Left kidney (tissue), 2 donors: ENCODE measurements around the gene HNRNPUL1. TPM values are rescaled to one million over a fixed set of nuclear protein-coding genes. Genes with fewer than 3 reads are reported as not detected.

Experiments
- DNase-seq: peaks from one replicate; pipeline ENCODE4 v3.0.0-alpha.2; 2013
- polyA plus RNA-seq: library from polyadenylated mRNA; unstranded; fragments of 120-200 nt; gene quantifications from one replicate; pipeline ENCODE4 v1.2.1, GENCODE V29; 2013; ENCODE audit not compliant: insufficient read length

The HNRNPUL1 gene
- polyA plus RNA-seq, 1 donor = 214 TPM

DNA sequence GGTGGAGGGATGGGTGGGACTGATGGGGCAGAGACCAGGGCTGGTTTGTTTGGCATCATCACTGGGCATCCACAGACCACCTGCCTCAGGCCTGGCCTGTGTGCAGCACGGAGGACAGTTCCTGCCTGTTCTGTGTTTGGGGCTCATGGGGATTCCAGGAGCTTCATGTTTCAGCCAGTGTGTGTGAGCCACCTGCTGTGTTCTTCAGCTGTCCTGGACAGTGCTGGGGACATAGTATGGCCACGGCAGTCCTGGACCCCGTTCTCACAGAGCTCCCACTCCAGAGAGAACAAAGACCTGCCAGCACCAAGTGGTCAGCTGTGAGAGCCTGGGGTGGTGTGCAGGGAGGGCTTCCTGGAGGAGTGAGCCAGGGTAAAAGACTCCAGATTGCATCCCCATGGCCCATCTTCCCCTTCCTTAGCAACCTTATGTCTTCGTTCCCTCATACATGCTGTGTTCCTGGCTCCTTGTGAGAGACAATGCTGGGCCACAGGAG, 43.8 kb downstream of the HNRNPUL1 start:
- no peak for DNase-seq

DNA sequence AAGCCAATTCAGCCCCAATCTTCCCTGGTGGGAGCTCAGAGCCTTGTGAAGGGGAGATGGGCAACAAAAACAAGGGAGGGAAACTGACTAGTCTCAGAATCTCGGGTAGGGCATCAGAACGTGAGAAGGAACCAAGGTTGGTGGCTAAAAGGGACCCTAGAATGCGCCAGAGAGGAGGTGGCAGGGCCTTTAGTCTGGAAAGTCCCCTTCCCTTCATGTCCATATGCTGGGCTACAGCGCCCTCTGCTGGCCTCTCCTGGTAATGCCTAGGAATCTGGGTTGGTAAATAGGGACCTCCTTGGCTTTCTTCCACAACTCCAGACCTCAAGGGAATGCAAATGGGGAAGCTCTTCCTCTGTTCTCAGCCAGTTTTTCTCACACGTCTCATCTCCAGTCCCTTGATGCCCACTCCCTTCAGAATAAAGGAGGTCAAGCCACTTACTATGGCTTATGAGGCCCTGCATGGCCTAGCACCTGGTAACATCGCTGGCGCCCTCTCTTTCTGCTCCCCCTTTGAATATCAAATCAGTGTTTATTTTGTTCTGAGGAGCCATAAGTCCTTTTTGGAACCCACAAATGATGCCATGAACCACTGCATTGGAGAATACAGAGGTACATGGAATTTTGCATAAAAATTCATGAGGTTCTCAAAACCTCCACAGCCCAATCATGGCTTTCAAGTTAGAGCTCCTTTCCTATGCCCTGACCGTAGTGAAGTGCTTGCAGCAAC, 44.4 kb downstream of the HNRNPUL1 start:
- DNase-seq = peak; percentile 92

DNA sequence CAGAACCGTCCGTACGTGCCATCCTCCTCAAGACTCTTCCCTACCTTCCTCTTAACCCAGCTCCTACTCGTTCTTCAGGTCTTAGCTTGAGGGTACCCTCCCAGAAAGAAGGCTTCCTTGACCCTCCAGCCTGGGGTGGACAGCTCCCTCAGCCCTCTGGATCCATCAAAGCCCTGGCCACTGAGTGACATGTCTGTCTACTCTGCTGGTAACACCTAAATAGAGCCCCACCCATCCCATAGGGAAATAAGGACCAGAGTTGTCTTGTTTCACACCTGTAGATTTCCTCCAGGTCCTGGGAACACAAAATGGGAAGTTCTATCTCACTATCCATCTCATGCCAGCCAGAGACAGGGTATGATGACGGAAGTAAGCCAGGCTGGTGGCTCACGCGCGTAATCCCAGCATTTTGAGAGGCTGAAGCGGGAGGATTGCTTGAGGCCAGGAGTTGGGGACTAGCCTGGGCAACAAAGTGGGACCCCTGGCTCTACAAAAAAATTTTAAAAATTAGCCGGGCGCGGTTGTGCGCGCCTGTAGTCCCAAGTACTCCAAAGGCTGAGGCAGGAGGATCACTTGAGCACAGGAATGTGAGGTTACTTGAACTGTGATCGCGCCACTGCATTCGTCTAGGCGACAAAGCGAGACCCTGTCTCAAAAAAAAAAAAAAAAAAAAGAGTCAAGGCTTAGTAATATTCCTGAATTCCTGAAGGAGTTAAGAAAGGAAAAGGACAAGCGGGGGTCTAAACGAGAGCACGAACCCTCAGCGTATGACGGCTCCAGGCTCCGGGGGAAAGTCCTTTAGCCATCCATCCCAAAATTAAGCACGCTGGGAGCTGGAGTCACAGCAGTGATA, 45.2 kb downstream of the HNRNPUL1 start:
- no peak for DNase-seq

DNA sequence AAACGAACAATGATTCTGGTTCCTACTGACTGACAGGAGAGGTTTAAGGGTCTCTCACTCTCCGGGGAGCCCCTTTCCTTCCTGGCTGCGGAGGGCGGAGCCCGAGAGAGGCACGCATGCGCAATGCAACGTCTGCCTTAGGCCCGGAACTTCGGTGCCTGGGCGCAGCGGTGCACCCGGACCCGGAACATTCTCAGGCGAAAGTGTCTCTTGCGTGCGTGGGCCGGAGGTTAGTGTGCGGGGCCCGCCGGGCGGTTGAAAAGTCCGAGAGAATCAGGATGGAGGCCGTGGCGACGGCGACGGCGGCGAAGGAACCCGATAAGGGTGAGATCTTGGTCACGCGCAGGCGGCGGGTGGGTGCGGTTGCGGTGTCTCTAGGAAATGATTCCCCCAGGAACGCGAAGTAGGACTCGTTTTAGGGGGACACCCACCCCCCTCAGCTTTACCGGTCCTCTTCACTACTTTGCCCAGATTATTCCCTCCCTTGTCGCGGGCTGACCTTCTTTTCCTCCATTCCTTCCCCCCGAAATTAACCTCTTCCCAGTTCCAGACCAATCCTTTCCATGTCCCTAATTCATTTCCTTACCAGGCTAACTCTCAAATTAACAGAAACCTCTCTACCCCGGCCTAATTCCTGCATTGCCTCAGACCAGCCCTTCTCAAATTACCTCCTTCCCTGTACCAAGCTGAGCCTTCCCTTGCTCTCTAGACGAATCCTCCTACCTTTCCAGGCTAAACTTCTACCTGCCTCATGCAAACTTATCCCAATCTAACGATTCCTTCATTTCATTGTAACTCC, 46.1 kb downstream of the HNRNPUL1 start, which contains the start of gene CCDC97:
CCDC97 (plus strand) TSS at position 140 of the 799 bp plus-strand sequence; CDS start at position 279, 139 bp downstream.
- peak; percentile 90 for DNase-seq

DNA sequence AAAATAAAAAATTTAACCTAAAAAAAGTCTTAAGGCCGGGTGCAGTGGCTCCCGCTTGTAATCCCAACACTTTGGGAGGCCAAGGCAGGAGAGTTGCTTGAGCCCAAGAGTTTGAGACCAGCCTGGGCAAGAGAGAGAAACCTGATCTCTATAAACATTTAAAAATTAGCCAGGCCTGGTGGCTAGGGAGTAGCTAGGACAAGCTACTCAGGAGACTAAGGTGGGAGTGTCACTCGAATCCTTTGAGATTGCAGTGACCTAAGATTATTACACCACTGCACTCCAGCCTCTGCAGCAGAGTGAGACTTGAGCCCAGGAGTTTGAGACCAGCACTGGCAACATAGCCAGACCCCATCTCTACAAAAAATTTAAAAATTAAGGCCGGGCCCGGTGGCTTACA, 46.9 kb downstream of the HNRNPUL1 start:
- no peak for DNase-seq

DNA sequence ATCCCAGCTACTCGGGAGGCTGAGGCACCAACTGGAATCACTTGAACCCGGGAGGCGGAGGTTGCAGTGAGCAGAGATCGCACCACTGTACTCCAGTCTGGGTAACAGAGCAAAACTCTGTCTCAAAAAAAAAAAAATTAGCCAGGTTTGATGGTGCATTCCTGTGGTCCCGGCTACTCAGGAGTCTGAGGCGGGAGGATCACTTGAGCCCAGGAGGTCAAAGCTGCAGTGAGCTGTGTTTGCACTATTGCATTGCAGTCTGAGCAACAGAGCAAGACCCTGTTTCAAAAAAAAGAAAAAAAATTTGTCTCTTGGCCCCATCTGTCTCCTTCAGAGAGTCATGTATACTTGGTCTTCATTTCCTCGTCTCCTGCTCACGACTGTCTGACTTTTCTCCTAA, 47.4 kb downstream of the HNRNPUL1 start:
- no peak for DNase-seq

DNA sequence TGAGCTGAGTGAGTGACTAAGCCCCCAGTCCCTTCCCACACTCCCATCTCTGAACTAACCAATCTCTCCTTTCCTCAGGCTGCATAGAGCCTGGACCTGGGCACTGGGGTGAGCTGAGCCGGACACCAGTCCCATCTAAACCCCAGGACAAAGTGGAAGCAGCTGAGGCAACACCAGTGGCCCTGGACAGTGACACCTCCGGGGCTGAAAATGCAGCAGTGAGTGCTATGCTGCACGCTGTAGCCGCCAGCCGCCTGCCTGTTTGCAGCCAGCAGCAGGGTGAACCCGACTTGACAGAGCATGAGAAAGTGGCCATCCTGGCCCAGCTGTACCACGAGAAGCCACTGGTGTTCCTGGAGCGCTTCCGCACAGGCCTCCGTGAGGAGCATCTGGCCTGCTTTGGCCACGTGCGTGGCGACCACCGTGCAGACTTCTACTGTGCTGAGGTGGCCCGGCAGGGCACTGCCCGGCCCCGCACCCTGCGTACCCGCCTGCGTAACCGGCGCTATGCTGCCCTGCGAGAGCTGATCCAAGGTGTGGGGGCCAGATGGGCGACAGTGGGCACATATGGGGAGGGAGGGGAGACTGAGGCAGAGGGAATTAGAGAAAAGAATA, 52.2 kb downstream of the HNRNPUL1 start:
- DNase-seq = no peak

DNA sequence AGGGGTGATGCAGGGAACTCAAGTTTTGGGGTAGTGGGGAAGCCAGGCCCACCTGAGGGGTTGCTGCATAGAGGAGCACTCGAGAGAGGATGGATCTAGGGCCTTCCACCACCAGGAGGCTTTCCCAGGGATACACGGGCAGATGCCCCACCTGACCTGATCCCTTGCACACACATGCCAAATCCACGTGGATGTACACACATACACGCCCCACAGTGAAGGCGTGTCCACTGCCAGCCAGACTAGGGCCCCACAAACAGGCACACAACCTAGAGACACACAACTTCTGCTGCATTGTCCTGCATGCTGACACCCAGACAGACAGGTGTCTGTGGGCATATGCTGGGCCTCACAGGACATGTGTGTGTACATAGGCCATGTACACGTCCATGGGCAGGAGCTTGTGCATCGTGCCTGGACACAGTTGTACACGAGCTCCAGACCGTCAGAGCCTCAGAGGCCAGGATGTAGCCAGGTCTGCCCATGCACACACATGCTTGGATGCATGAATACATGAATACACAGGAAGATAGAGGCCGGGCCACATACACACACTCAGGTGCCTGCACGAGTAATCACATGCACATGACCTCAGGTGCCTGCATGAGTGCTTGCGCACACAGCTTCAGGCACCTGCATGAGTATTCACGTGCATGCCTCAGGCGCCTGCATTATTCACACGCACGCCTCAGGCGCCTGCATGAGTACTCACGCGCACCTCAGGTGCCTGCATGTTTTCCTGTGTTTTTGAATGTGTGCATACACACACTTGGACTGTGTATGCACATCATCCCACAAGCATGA, 54.7 kb downstream of the HNRNPUL1 start:
- DNase-seq = no peak

DNA sequence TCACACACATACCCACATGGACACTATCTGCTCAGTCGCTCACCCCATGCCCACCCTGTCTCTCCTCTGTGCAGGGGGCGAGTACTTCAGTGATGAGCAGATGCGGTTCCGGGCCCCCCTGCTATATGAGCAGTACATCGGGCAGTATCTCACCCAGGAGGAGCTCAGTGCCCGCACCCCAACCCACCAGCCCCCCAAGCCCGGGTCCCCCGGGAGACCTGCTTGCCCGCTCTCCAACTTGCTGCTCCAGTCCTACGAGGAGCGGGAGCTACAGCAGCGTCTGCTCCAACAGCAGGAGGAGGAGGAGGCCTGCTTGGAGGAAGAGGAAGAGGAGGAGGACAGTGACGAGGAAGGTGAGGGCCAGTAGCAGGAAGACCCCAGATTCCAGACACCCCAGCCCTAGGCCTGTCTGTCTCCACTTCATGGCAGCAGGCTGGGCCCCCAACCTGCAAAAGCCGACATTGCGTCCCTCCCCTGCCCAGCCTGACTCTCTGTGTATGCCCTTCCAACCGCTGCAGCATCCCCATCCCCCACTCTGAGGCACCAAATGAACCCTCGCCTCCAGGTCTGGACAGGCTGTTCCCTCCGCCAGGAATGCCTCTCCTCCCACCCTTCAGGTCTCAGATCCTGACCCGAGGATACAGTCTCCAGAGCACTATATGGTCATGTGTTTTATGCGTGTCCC, 55.5 kb downstream of the HNRNPUL1 start:
- DNase-seq = no peak

DNA sequence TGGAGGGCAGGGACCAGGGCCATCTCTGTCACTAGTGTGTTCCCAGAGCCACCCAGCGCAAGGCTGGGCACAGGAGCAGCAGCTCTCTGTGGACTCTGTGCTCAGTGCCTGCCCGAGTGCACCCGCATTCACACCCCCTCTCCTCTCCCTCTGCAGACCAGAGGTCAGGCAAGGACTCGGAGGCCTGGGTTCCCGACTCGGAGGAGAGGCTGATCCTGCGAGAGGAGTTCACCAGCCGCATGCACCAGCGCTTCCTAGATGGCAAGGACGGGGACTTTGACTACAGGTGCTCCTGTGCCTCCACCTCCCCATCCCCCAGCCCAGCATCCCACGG, 56.0 kb downstream of the HNRNPUL1 start:
- DNase-seq = no peak

DNA sequence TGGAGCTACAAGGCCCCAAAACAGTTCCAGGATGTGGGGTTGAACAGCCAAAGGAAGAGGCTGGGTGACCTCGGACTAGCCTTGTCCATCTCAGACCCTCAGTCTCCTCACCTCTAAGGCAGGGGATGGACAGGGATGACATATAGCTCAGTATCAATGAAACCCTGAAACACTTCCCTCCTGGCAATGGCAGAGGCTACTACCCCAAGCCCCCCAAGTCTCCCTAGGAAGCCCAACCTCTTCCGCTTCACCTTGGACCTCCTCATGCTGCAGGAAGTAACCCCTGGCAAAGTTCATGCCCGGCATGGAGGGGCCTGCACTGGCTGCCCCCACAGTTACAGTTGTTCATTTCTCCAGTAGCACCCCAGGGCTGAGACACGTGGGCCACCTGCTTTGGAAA, 56.4 kb downstream of the HNRNPUL1 start:
- no peak for DNase-seq

DNA sequence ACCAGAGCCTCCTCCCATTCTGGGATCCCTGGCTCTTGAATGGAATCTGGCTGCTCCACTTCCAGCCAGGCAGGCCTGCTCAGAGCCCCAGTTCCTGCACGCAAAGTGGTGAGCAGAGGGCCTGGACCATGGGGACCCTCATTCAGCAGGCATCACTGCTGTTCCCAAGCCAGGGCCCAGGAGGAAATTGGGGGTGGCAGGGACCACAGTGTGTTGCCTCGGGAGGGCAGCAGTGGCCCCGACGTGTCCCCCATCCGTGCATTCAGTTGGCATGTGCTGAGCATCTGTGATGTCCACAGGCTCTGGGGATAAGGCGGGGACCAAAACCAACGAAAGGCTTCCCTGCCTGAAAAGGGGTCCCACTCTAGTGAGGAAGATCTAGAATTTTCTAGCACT, 57.0 kb downstream of the HNRNPUL1 start:
- no peak for DNase-seq

DNA sequence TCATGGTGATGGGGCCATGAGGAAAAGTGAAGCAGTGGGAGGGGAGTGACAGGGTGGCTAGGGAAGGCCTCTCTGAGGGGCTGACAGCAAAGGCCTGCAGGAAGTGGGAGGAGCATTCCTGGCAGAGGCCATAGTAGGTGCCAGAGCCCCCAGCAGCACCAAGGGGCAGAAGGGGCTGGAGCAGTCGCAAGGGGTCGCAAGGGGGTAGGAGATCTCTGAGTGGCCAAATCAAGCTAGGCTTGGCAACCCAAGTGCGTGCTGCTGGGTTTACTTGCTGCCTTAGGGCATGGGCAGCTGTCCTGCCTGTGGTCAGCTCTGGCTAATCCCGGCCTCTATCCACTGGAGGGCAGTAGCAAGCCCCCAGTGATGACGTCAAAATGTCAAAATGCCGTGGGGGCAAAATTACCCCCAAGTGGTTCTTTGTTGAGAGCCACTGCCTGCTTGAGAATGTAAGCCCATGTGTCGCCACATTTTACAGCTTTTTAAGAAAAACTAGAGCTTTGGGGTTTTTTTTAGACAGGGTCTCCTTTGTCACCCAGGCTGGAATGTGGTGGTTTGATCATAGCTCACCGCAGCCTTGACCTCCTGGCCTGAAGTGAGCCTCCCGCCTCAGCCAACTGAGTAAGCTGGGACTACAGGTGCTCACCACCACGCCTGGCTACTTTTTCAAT, 57.6 kb downstream of the HNRNPUL1 start:
- DNase-seq = no peak

DNA sequence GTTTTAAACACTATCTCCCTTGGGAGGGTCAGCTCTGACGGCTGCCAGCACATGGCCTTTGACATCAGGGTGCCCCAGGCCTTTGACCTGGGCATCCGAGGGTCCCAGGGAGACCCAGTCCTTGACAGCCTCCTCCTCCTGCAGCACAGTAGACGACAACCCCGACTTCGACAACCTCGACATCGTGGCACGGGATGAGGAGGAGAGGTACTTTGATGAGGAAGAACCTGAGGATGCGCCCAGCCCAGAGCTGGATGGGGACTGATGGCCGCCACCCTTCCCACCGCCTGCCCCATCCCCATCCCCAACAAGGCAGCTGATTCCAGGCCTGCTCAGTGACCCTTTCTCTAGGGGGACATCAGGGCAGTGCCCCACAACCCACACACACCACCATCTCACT, 58.3 kb downstream of the HNRNPUL1 start:
- no peak for DNase-seq

DNA sequence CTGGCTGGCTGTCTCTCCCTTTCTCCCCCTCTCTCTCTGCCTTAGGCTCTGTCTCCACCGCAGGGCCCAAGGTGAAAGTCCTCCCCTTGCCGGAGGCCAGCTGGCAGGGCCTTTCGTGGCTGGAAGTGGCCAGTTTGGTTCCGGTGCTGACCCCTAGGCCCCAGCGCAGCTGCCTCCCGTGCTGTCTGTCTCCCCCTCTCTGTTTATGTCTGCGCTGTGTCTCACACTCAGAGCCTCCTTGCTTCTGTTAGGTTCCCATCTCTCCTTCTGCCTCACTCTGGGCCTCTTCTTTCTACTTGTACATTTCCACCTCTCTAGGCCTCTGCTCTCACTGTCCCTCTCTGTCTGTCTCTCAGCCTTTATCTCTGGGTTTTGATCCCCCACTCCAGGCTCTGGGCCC, 58.9 kb downstream of the HNRNPUL1 start:
- DNase-seq = no peak

DNA sequence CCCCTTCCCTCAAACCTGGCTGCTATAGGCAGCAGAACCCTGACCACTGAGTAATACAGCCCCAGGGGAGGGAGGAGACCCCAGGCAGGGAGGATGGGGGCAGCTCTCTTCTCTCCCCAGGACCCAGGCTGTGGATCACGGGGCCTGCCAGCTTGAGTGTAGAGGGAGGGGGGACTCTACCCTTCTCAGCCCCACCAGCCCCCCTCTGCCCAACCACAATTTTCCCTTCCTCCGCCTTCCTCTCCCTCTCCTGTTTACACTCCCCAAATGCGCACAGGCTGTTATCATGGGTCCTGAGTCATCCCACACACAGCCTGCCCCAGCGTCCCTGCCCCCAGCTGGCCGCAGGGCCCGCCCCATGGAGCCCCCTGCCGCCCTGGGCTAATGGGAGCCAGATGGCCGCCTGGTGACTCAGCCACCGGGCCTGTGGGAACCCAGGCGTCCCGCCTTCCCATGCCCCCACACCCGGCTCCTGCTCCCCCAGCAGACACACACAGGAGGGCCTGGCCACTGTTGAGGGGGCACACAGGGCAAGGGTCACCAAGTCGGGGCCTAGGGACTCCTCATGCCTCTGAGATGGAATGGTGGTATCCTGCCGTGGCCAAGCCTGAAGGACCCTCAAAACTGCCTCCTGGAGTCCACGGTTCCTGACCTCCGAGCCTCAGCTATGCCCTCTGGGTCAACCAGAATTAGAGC, 59.4 kb downstream of the HNRNPUL1 start:
- no peak for DNase-seq

DNA sequence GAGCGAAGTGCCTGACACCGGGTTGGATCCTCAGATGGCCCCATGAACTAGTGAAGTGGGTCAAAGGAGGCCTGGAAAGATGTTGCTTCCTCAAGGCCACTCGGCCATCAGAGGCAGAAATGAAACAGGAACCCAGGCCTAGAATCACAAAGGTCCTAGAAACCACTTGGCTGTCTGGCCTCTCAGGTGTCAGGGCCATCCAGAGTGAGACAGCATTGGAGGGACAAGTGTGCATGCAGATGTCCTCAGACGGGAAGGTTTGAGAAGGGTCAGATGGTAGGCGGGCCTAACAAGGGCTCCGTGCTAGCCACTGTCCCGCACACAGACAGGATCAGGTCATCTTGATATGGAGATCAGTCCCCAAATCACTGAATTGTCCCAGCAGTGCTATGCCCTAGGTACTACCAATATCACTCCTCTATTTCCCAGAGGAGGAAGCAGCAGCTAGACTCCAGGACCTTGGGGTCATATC, 60.1 kb downstream of the HNRNPUL1 start:
- DNase-seq = no peak

DNA sequence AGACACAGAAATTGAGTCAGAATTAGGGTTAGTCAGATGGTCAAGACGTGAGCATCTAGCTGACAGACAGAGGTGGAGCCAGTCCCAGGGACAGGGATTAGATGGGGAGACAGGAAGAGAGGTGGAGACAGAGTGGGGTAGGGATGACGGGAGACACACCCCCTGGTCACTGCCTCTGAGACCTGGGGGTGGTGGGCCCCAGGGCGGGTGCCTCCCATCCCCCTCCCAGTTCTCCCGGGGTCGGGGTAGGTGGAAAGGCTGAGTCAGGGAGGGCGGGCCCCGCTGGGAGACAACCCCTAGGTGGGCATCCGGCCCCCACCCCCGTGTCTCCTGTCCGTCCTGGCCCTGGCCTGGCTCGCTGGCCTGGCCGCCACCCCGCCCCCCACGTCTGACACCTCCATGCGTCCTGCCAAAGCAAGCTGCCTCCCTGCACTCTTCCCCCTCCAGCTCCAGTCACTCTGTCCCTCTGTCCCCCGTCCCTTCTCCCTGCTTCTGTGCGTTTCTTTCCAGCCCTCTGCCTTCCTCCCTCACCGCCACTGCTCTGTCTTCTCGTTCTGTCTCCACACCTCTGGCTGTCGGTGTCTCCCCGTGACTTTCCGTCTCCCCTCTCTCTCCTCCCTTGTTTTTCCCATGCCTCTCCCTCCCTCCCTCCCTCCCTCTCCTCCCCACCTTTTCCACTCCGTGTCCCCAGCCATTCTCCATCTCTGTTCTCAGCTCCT, 60.9 kb downstream of the HNRNPUL1 start:
- no peak for DNase-seq

DNA sequence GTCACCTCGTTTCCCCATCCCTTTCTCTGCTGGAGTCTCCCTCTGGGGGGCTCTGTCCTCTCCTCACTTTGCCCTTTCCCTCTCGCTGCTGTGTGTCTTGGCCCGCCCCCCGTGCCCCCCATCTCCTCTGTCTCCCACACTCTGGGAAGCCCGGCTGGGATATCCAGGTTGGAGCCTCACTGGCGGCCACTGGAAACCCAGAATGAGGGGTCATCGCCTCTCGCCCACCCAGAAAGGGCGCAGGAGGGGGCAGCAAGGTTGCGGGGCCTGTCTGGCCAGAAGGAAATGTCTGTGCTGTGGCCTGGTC, 61.4 kb downstream of the HNRNPUL1 start:
- no peak for DNase-seq
